C4-2B (cell line): Measurements from ENCODE around the gene CRYBA2.

Experiments used
- H3K27ac ChIP-seq: fragments of 450-650 bp; 2 replicates; pipeline ENCODE4 v1.5.1; 2017
- ZFX ChIP-seq: fragments of 450-650 bp; IDR thresholded peaks from 2 replicates; pipeline ENCODE4 v1.6.1; 2017
- TF ChIP-seq, protein P1 (sequence below): fragments of 450-650 bp; conservative IDR thresholded peaks from 2 replicates; pipeline ENCODE4 v1.5.1; 2017; ENCODE audit warnings: mild to moderate bottlenecking

Gene CRYBA2

GRCh38 chr2:219018286-219018685, 25.1 kb upstream of the CRYBA2 start:
- TF ChIP-seq ZFX: no peak
- TF ChIP-seq, protein P1, sequence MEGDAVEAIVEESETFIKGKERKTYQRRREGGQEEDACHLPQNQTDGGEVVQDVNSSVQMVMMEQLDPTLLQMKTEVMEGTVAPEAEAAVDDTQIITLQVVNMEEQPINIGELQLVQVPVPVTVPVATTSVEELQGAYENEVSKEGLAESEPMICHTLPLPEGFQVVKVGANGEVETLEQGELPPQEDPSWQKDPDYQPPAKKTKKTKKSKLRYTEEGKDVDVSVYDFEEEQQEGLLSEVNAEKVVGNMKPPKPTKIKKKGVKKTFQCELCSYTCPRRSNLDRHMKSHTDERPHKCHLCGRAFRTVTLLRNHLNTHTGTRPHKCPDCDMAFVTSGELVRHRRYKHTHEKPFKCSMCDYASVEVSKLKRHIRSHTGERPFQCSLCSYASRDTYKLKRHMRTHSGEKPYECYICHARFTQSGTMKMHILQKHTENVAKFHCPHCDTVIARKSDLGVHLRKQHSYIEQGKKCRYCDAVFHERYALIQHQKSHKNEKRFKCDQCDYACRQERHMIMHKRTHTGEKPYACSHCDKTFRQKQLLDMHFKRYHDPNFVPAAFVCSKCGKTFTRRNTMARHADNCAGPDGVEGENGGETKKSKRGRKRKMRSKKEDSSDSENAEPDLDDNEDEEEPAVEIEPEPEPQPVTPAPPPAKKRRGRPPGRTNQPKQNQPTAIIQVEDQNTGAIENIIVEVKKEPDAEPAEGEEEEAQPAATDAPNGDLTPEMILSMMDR: no peak

DNA sequence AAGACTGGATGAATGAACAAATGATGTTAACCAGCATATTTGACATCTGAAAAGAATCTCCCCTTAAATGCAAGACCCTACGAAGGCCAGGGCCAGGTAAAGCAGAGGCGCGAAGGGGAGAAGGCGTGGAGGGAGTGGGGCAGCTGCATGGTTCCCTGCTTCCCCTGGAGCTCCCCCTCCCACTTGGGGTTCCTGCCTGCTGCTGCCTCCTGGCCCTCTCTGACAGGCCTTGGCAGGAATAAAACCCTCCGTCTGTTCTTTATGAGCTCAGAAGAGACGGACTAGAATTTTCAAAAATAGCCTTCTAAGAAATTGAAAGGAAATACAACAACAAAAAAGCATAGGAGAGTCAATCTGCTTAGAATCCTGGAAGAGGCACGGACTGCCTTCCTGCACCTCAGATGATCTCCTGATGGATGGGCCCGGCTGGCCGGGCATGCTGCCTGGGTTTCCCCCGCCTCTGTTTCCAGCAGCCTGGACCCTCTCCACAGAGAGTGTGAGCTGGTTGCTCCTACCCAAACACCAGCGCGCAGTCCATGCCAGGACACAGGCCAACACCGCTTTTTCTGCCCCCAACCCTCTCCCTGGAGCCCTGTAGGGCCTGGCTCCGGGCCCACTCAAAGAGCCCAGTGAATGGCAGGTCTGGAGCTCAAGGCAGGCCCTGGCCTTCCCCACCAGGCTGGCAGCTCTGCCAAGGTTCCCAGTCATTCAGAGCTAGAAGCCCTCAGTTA, 24.1 kb upstream of the CRYBA2 start:
- TF ChIP-seq ZFX: no peak
- TF ChIP-seq, protein P1: no peak
- no peak overlapping the region for H3K27ac ChIP-seq

More at GRCh38 chr2:219018286-219018685, 25.1 kb upstream of the CRYBA2 start:
- H3K27ac ChIP-seq: no peak overlapping the region

DNA sequence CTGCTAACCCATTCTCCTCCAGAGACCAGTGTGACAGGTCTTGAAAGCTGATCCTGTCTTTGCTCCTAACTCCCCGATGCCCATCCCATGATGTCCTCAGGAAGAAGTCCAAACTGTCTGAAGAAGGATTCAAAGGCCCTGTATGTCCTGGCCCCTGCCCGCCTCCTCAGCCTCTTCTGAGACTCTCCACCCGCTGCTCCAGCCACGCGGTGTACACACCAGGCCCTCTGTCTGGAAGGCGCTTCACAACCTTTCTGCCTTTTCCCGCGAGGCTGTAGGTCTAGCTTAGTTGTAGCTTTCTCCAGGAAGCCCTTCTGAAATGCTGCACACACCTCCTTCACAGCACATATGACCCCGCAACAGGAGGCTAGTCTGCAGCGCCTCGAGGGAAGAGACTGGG, 23.5 kb upstream of the CRYBA2 start:
- H3K27ac ChIP-seq: no peak overlapping the region
- no peak for TF ChIP-seq ZFX
- TF ChIP-seq, protein P1: no peak

DNA sequence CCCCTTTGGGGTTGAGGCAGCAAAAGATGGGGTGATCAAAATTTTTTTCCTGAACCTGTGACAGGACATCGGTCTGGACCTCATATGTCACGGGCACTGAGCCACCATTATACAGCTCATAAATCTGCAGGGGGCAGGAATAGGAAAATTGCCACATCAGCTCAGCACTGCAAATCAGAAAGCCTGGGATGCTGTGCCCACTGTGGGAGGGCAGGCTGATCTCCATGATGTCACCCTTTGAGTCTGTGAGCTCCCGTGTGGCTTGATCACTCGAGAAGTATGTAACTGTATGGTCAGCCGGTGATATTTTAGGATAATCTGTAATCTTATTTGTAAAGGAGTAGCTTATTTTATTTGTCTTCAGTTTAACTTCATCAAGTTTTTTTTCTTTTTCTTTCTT, 17.7 kb upstream of the CRYBA2 start:
- TF ChIP-seq, protein P1: no peak
- TF ChIP-seq ZFX: no peak
- no peak overlapping the region for H3K27ac ChIP-seq

DNA sequence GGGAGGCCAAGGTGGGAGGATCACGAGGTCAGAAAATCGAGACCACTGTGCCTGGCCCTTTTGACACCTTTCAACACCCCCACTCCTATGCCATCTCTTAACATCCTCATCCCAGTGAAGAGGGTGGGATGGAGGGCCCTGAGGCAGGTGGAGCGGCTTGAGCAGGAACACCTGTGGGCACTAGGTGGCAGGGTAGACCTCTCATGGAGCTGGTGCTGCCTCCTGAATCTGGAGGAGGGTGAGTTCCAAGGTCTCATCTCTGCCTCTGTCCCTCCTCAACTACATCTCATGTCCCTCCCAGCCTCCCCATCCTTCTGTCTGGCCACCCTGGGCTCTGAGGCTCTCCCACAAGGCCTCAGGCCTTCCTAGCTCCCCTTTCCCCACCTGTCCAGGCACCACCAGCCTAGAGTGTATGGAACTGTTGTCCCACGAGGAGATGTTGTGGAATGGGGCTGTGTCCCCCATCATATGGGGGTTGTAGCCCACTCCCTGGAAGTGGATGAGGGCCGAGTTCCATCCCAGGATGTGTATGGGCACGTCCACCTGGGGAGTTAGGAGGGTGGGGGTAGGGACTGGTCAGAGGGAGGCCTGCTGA, 17.0 kb upstream of the CRYBA2 start:
- TF ChIP-seq, protein P1: peak; percentile 67
- TF ChIP-seq ZFX: no peak
- H3K27ac ChIP-seq: no peak overlapping the region

DNA sequence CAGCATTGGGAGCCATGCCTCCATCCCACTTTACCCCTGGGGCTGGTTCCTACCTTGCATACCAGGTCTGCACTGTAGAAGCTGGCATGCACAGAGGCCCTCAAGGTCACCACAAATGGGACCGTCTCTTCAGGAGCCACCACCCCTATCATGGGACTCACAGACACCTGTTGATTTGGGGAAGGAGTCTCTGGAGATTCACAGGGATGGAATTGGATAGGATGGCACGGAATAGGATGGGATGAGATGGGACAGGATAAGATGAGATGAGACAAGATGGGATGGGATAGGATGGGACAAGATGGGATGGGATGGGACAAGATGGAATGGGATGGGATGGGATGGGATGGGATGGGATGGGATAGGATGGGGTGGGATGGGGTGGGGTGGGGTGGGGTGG, 16.1 kb upstream of the CRYBA2 start:
- no peak for TF ChIP-seq ZFX
- TF ChIP-seq, protein P1: no peak
- H3K27ac ChIP-seq: no peak overlapping the region

DNA sequence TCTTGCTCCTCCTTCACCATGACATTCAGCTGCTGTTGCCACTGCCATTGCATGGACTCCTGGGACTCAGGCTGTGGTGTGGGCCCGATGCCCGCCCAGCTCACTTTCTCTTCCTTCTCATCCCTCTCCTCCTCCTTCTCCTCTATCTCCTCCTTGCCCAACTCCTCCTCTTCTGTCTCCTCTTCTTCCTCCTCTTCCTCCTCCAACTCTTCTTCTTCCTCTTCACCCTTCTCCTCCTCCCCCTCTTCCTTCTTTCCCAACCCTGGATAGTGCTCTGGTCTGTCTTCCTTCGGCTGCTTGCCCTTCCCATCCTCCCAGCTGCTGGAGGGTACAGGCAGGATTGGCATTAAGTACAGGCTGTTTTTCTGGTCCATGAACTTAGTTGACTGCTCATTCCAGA, 10.8 kb upstream of the CRYBA2 start:
- H3K27ac ChIP-seq: no peak overlapping the region
- TF ChIP-seq, protein P1: no peak
- TF ChIP-seq ZFX: no peak
